GM12801 (cell line): ENCODE results near the gene PDX1.

ENCODE experiments used
- CTCF ChIP-seq: IDR thresholded peaks from one replicate; pipeline ENCODE4 v1.5.1; 2011; ENCODE audit warnings: control low read depth; ENCODE audit not compliant: insufficient read length; ENCODE audit errors: extremely low read depth

PDX1 gene

GRCh38 chr13:27969866-27970229, 50.0 kb downstream of the PDX1 start:
- TF ChIP-seq CTCF: no peak

- no peak for TF ChIP-seq CTCF
These were observed 50.8 kb downstream of the PDX1 start for GRCh38 chr13:27970382-27971235.

- TF ChIP-seq CTCF: no peak
These were observed 51.4 kb downstream of the PDX1 start for GRCh38 chr13:27971236-27971645.

- TF ChIP-seq CTCF: no peak
These were observed 52.1 kb downstream of the PDX1 start for GRCh38 chr13:27971776-27972477.

- no peak for TF ChIP-seq CTCF
These were observed 52.6 kb downstream of the PDX1 start for GRCh38 chr13:27972478-27972820.

GRCh38 chr13:27973291-27973690, 53.5 kb downstream of the PDX1 start:
- TF ChIP-seq CTCF: no peak

- no peak for TF ChIP-seq CTCF
These were observed 54.3 kb downstream of the PDX1 start for GRCh38 chr13:27973961-27974662.
